GM19438 (cell line): ENCODE data around the gene PGRMC1.
"Not testable (repeated sequence)": the region's sequence is repeated elsewhere in the genome, so short reads cannot be mapped to it uniquely, and the experiment has no call there.

ENCODE experiments used
- ATAC-seq: cut with Tn5 transposase; IDR thresholded peaks from one replicate; pipeline ENCODE4 v1.9.1; 2021; ENCODE audit warnings: low read depth; ENCODE audit not compliant: unreplicated experiment

PGRMC1 gene

DNA sequence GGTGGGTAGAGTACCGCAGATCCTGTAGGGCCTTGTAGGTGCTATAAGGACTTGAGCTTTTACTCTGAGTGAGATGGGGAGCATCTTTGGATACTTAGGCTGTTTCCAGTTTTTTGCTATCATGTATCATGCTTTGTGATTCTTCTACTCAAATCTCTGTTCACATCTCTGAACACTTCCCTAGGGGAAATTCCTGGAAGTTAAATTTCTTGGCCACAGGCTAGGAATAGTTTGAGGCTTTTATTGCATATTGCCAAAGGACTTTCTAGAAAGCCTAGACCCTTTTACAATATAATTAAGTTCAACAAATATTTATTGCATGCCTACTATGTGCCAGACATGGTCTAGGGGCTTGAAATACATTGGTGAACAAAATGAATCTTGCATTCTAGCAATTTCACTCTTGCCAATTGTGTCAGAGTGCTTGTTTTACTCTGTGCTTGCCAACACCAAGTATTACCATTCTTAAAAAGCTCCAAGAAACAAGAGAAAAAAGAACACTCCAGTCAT, 4.1 kb upstream of the PGRMC1 start:
- no peak for ATAC-seq

DNA sequence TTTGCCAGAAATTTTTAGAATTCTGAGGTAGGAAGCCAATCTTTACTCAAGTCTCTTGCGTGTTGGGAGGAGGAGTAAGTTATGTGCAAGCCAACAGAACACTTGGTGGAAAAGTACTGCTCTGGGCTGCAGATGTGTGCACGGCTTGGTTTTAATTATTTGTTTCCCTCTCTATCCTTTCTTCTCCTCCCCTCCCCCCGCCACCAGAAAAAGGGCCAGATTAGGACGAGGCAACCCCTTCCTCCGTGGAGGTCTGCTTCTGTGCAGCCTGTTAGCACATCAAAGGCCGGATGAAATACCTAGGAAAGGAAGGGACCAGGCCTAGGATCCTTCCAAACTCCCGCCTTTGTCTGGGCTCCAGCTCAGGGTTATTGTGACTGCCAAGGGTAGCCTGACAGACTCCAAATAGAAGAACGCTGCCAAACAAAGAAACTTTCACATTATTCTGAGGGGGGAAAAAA, 1.0 kb upstream of the PGRMC1 start:
- no peak for ATAC-seq

DNA sequence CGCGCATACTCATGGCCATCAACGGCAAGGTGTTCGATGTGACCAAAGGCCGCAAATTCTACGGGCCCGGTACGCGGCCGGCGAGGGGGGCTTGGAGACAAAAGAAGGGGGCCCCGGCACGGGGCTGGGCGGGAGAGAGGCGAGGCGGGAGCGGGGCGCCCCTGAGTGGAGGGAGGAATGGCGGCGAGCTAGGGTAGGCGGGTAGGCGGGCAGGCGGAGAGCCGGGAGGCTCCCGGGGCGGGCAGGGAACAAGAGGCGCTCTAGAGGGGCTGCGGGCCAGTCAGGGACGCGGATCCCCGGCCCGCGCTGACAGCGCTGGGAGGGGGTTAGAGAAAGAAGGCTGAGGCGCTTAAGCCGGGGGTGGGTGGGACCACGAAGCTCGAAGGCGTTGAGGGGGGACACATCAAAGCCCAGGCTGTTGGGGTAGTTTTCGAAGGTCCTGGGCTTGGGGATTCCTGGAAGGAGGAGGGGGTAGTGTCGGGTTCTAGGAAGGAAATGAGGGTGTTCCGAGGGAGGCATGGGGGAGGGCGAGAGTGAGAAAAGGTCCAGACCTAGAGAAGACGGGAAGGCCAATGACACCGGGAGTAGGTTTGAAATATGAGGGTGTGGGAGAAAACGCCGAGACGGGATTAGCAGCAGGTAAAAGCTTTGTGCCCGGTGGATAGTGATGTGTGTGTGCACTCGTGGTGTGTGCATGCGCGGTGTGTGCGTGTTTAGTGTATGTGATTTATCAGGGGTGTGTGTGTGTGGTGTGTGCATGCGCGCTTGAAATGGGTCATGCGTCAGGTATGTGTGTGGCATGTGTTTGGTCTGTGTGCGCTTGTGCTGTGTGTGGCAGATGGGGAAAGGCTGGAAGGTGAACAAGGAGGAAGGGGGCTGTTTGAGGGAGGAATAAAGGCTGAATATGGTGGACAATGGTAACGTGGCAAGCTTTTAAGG, 807 bp downstream of the PGRMC1 start:
- peak; percentile 17 for ATAC-seq

DNA sequence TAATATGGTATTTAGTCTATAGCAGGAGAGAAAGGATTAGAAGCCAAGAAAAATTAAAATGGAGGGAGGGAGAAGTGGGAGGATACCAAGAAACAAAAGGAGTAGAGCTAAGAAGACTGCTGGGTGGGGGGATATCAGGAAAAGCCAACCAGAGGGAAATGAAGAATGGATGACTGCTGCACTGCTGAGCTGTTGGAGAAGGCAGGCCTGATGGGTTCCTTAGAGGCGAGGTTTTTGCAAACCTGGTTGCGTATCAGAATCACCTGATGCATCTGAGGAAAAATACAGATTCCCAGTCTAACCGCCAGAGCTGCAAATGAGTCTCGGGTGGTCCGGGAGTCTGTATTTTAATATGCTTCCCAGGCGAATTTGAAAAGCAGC, 1.5 kb downstream of the PGRMC1 start:
- ATAC-seq: no peak

DNA sequence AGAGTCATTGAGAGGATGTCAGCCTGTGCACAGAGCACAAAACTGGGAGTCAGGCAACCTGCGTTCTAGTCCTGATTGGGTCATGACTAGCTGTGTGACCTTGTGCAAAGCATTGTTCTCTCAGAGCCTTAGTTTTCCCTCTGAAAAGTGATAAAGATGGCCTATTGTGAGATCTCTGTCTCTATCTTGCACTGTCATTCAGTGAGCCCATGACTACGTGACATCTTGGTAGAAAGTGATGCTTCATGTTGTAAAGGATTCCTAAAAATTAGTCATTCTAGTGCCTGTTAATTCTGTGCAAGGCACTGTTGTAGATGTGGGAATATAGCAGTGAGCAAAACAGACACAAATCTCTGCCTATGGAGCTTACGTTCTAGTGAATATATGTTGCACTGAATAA, 2.5 kb downstream of the PGRMC1 start:
- no peak for ATAC-seq

DNA sequence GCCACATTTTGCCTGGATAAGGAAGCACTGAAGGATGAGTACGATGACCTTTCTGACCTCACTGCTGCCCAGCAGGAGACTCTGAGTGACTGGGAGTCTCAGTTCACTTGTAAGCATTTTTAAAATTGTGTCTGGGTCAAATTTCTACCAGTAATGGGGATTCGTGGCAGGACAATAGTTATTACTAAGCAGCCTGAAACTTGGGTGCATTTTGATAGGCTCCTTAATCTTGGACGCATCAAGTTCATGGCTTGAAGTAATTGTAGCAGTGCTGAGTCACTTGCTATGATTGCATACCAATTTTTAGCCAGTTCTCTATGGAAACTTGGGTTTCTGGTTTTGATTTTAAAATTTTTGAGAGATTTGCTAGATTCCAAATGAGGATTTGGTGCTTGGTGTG, 4.3 kb downstream of the PGRMC1 start:
- no peak for ATAC-seq

DNA sequence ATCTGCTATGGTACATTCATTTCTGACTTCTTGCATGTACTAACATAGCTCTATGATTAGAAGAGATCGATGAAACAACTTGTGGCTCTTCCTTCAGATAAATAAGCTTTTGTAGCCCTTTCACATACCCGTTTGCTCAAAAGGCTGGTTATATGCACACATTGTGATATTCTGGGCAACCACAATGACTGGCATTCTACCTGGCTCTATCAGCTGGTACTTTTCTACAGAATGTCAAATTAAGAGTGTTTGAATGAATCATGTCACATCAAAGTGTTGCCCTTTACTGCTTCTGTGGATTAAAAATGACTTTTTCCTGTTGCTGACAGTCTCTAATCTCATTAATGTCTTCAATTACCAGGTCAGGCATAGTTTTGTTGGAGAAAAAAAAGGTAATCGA, 11.6 kb downstream of the PGRMC1 start:
- no peak for ATAC-seq

DNA sequence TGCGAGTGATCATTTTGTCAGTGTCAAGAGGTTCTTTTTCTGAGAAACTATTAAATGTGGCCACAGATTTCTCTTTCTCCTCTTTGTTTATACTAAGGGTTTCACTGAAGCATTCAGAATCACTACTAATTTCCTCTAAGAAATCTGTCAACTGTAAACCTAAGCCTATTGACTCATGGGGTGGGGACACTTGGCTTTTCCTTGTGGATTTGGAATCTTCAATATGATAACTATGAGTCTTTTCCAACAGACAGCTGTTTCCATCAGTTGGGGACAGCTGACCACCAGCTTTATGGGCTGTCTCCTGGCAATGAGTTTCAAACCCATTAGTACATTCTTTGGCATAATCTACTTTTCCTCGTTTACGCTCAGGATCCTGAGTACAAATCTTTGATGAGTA, 13.8 kb downstream of the PGRMC1 start:
- no peak for ATAC-seq

DNA sequence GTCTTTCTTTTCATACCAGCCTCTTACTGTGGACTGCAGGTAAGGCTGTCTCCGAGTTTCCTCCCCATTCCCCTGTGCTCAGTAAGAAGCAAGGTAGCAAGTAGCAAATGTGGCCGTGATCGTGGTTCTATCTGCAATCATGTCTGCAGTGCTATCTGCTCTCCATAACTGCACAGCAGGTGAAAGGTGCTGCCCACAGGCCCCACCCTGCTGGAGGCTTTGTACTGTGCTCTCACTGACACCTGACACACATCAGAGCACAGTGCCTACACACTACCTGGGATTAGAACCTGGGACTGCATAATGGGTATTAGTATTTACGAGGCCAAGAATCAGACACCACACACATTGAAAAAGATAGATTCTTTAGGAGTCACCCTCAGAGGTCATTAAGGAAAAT, 15.3 kb downstream of the PGRMC1 start:
- ATAC-seq: no peak

DNA sequence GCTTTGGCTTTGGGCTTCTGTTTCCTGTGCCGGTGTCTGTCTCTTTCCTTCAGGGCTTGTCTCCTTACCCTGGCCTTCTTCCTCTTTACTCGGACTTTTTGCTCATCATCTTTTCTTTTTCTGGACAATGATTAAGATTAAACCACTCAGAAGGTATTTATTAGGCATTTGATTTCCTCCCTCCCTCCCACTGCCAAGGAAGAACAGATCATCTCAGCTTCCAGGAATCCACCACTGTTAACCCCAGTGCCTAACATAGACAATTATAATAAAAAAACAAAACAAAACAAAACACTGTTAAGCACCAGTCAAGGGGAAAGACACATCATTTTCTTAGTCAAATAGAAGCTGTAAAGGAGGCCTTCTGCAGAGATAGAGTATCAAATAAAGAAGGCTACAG, 16.6 kb downstream of the PGRMC1 start:
- ATAC-seq: no peak

DNA sequence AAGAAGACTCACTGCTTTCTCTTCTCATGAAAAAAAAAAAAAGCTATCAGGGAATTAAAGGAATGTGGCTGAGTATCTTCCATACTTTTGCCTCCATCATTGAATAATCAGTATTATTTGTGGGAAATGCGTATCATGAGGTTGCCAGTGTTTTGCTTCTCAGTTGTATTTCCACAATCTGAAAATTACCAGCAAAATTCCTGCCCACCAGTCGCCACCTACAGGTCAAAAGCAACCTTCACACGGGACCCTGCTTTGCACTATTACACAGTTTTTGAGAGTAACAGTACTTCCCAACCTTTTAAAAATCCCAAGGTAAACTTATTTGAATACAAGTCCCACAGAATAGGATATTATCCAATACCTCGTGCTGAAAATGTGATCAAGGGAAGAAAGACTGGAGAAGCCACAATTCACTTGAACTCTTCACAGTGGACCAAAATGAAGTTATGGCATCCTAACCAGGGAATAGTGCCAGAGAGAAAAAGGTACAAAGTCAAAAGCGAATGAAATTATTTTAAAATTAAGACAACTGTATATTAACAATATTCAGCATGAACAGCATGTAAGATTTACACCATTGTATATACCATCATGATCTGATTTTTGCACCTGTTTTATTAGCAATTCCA, 30.4 kb downstream of the PGRMC1 start:
- ATAC-seq: no peak

DNA sequence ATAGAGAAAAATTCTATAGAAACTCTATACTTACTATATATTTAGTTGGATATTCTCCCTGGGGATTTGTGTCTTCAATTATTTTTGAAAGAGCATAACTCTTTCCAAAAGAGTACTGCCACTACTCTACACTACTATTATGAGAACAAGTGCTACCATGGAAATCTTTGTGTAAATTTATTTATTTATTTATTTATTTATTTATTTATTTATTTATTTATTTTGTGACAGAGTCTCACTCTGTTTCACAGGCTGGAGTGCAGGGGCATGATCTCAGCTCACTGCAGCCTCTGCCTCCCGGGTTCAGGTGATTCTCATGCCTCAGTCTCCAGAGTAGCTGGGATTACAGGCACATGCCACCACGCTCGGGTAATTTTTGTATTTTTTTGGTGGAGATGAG, 31.0 kb downstream of the PGRMC1 start:
- ATAC-seq: not testable (repeated sequence)

DNA sequence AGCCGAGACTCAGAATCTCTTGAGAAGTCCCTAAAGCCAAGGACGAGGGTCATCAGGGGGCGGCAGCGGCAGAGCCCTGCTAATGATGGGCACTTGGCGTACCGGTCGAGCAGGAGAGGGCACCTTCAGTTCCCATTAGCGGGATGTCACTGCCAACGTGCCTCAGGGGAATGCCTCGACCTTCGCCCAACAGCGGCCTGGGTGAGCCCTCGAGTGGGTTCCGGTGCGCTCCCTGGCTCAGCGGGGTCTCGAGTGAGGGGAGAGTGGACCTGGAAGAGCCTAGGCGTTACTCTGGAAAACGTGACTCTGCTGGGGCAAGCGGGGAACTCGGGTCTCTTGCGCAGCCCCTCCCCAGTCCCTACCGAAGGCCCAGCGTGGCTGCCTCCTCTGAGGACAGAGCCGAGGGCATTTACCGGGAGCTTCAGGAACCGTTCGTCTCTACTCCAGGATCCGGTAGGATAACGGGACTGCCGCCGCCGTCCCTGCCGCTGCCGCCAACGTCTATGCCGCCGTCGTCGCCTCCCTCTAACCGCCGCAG, 36.9 kb downstream of the PGRMC1 start:
- no peak for ATAC-seq

DNA sequence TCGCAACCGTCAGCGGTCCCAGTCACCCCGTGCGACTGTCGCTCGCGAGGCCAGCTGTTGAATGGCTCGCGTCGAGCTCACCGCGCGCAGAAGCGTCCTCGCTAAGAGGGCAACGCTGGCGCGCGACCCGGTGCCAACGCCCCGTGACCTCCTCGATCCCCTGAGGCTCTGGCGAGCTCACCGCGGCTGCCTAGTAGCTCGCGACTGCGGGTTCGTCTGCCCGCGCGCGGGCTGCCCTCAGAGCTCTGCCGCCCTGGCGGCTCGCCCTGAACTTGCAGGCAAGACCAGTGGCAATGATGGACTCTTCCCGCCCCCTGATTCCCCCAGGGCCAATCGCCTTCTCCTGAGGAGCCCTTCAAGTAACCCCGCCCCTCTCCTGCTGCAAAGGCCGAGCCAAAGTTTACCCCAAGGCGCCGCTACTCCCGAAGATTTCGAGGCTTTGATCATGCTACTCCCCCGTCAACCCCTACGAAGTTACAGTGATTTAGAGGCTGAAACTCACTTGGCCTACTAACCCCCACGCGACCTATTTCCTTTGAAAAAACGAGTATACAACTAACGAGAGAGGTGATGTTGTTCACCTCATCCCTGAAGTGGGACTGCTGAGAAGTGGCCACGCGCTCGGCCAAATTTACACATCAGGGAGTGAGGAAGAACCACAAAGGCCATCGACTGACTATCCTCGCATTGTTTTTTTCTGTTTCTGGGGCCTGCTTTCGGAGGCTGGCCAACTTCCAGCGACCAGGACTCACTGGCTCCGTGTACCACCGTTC, 37.5 kb downstream of the PGRMC1 start:
- peak; percentile 89 for ATAC-seq

DNA sequence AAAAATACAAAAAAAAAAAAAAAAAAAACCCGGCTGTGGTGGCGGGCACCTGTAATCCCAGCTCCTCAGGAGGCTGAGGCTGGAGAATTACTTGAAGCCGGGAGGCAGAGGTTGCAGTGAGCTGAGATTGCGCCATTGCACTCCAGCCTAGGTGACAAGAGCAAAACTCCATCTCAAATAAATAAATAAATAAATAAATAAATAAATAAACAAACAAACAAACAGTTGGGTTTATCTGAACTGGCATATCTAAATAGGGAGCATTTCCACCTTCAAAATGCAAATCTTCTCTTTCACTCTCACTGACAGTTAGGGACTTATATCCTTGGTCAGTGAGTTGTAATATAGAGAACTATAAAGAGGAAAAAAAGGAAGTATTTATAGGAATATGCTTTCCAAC, 46.3 kb downstream of the PGRMC1 start:
- ATAC-seq: not testable (repeated sequence)

DNA sequence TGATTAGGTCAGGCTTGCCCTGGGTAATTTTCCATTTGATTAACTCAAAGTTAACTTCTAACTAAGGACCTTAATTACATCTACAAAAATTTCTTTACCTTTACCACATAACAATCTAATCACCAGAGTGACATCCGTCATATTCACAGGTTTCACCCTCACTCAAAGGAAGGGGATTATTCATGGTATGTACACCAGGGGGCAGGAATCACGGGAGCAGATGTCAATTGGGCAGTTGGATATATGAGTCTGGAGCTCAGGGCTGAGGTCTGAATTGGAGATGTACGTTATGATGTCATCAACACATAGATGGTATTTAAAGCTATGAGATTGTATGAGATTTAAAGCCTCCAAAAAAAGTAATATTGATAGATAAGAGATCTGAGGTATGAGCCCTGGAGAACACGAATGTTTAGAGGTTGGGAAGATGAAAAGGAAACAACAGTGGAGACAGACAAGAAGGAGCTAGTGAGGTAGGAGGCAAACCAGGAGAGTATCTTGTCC, 52.9 kb downstream of the PGRMC1 start:
- no peak for ATAC-seq

DNA sequence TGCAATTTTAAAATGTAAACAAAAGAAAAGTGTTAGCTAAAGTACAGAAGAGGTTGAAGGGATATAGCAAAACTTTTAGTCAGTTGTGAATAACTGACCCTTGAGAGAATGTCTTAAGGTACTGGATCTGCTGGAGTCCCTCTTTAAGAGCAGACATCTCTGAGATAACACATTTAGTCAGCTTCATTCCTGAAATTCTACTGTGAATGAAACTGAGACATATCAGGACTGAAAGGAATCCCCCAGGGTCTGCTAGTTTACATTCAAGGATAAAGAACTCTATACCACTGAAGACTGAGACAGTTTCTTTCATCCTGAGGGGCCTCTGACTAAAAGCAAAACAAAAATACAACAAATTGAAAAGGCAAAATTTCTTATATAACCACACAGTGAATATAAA, 54.4 kb downstream of the PGRMC1 start:
- no peak for ATAC-seq

DNA sequence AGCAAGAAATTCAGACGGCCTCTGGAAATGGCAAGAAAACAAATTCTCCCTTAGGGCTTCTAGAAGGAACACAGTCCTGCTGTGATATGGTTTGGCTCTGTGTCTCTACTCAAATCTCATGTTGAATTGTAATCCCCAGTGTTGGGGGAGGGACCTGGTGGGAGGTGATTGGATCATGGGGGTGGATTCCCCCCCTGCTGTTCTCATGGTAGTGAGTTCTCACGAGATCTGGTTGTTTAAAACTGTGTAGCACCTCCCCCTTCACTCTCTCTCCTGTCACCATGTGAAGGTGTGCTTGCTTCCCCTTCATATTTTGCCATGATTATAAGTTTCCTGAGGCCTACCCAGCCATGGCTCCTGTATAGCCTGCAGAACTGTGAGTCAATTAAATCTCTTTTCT, 55.2 kb downstream of the PGRMC1 start:
- not testable (repeated sequence) for ATAC-seq

DNA sequence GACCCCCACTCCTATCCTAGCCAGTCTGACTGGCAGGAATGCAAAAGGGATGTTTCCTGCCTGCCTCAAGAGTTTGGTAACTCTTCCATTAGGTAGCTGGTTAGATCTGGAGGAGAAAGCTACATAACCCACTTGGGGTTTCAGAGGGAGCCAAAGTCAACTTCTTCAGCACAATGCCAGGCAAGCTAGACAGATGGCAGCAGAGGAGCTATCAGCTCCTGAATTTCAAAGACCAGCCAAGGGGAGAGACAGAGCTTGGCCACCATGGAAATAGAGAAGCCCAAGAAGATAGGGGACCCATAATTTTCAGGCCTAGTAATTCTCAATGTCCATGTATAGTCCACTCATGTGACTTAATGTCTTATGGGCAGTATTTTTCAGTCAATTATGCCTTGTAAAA, 56.4 kb downstream of the PGRMC1 start:
- no peak for ATAC-seq
